HepG2 (cell line): ENCODE data around the gene SLC22A31. TPM values are rescaled to one million over a fixed set of nuclear protein-coding genes. Genes with fewer than 3 reads are reported as not detected.

Source experiments
- ATAC-seq: fragments of 200-7000 bp; cut with Tn5 transposase; 3 replicates; pipeline ENCODE4 v1.9.1; 2020; ENCODE audit warnings: mild to moderate bottlenecking, moderate library complexity
- BruUV-seq: library from RNA; stranded (reverse); fragments of 400-500 nt; replicated peaks from 2 replicates; lab custom pipeline; 2021; lab: Mats Ljungman, UMichigan
- CTCF ChIA-PET: fragments of 300-600 bp; formaldehyde crosslinking; extraction: SDS; loops from one replicate; lab custom pipeline; 2021; ENCODE audit warnings: low total read pairs, inconsistent platforms, low intra/inter-chr PET ratio; lab: Yijun Ruan, JAX
- POLR2A ChIA-PET: fragments of 350-600 bp; sonication (Branson Sonifier 250); formaldehyde crosslinking; loops from one replicate; lab custom pipeline; 2020; ENCODE audit warnings: antibody characterized with exemption, inconsistent platforms; lab: Yijun Ruan, JAX
- DNase-seq: peaks from one replicate; pipeline ENCODE4 v3.0.0-alpha.2; 2015; ENCODE audit warnings: low spot score
- FAIRE-seq: peaks from 3 replicates; lab custom pipeline; 2011; peaks lifted over from hg19 to GRCh38; lab: Jason Lieb, UNC
- H2AFZ ChIP-seq: one replicate; pipeline ENCODE4 v1.6.1; 2011; ENCODE audit warnings: low read length, inconsistent platforms
- H3K27ac ChIP-seq: fragments of 300-600 bp; 3 replicates; pipeline ENCODE4 v1.8.0; 2011; ENCODE audit warnings: mixed run types, mild to moderate bottlenecking, mixed read lengths, low read length, inconsistent platforms; ENCODE audit not compliant: insufficient read depth; ENCODE audit errors: extremely low read length
- H3K27me3 ChIP-seq, 2 experiments: fragments of 200-600 bp in 1 of 2; 2 replicates in 1 of 2; 3 replicates in 1 of 2; pipeline versions ENCODE4 v1.6.0 to v1.8.0; 2011; ENCODE audit warnings: low read length in 2 of 2, mild to moderate bottlenecking in 2 of 2, moderate library complexity in 2 of 2, inconsistent platforms in 1 of 2; ENCODE audit not compliant: insufficient read depth in 2 of 2, control insufficient read depth in 1 of 2
- H3K36me3 ChIP-seq, 2 experiments: fragments of 200-600 bp in 1 of 2; replicated peaks in 1 of 2; 2 replicates in 1 of 2; 3 replicates in 1 of 2; pipeline versions ENCODE4 v1.5.1 to v1.8.0; 2011; ENCODE audit warnings: low read length in 2 of 2, inconsistent platforms in 1 of 2; ENCODE audit not compliant: insufficient read depth in 2 of 2, control insufficient read depth in 1 of 2
- H3K4me1 ChIP-seq: 2 replicates; pipeline ENCODE4 v1.5.1; 2012; ENCODE audit warnings: low read length, inconsistent platforms; ENCODE audit not compliant: insufficient read depth
- H3K4me2 ChIP-seq: 2 replicates; pipeline ENCODE4 v1.6.0; 2011; ENCODE audit warnings: low read depth, low read length, inconsistent platforms
- H3K4me3 ChIP-seq, 3 experiments: fragments of 200-600 bp in 1 of 3; sonication (generic), shearing (Covaris generic) in 1 of 3; replicated peaks in 1 of 3; 2 replicates each; pipeline ENCODE4 v1.5.1; 2011 to 2016; ENCODE audit warnings: low read length in 3 of 3, inconsistent platforms in 2 of 3, low read depth in 2 of 3, mild to moderate bottlenecking in 2 of 3, control low read depth in 1 of 3, mixed read lengths in 1 of 3; ENCODE audit not compliant: insufficient read depth in 1 of 3
- H3K79me2 ChIP-seq: one replicate; pipeline ENCODE4 v1.6.1; 2011; ENCODE audit warnings: low read length, inconsistent platforms; ENCODE audit not compliant: insufficient read depth
- H3K9ac ChIP-seq: 2 replicates; pipeline ENCODE4 v1.6.0; 2011; ENCODE audit warnings: mild to moderate bottlenecking, low read depth, low read length, inconsistent platforms; ENCODE audit not compliant: insufficient read depth
- H3K9me3 ChIP-seq: 2 replicates; pipeline ENCODE4 v1.5.1; 2012; ENCODE audit warnings: mild to moderate bottlenecking, low read length
- H4K20me1 ChIP-seq: 2 replicates; pipeline ENCODE4 v1.6.0; 2011; ENCODE audit warnings: inconsistent platforms, mild to moderate bottlenecking, low read length, moderate library complexity; ENCODE audit not compliant: insufficient read depth
- BRD4 ChIP-seq: sonication (generic); formaldehyde crosslinking; IDR thresholded peaks from 2 replicates; pipeline ENCODE4 v1.4.0; 2020; ENCODE audit warnings: missing genetic modification reagents
- DR1 ChIP-seq: sonication (generic); formaldehyde crosslinking; IDR thresholded peaks from 2 replicates; pipeline ENCODE4 v1.8.0; 2021; ENCODE audit warnings: mild to moderate bottlenecking, missing genetic modification reagents, inconsistent platforms
- HIC2 ChIP-seq: sonication (generic); formaldehyde crosslinking; IDR thresholded peaks from 2 replicates; pipeline ENCODE4 v1.9.0; 2022; ENCODE audit warnings: low read depth, missing genetic modification reagents
- HNRNPL ChIP-seq: fragments of 200-400 bp; formaldehyde crosslinking; IDR thresholded peaks from 2 replicates; pipeline ENCODE4 v1.6.1; 2017; ENCODE audit warnings: mild to moderate bottlenecking, low read depth, low read length
- MTF2 ChIP-seq: sonication (generic); formaldehyde crosslinking; IDR thresholded peaks from 2 replicates; pipeline ENCODE4 v1.5.0; 2020; ENCODE audit warnings: missing genetic modification reagents, borderline replicate concordance
- PCBP1 ChIP-seq: fragments of 200-400 bp; formaldehyde crosslinking; IDR thresholded peaks from 2 replicates; pipeline ENCODE4 v1.6.1; 2017; ENCODE audit warnings: mild to moderate bottlenecking, low read depth, low read length, borderline replicate concordance
- RELA ChIP-seq: sonication (generic); formaldehyde crosslinking; IDR thresholded peaks from 2 replicates; pipeline ENCODE4 v1.4.0; 2020; ENCODE audit warnings: missing genetic modification reagents
- SOX5 ChIP-seq: IDR thresholded peaks from 2 replicates; pipeline ENCODE4 v1.6.1; 2016; ENCODE audit warnings: borderline replicate concordance
- ZBTB26 ChIP-seq: IDR thresholded peaks from 2 replicates; pipeline ENCODE4 v1.6.1; 2016; ENCODE audit warnings: missing compliant biosample characterization, missing genetic modification reagents, borderline replicate concordance
- ZKSCAN5 ChIP-seq: sonication (generic); formaldehyde crosslinking; IDR thresholded peaks from 2 replicates; pipeline ENCODE4 v1.5.1; 2020; ENCODE audit warnings: mild to moderate bottlenecking, missing genetic modification reagents
- ZNF17 ChIP-seq: sonication (generic); formaldehyde crosslinking; IDR thresholded peaks from 2 replicates; pipeline ENCODE4 v1.5.0; 2020; ENCODE audit warnings: mild to moderate bottlenecking, missing genetic modification reagents
- ZNF496 ChIP-seq: sonication (generic); formaldehyde crosslinking; IDR thresholded peaks from 2 replicates; pipeline ENCODE4 v1.8.1; 2023; ENCODE audit warnings: mild to moderate bottlenecking, moderate library complexity, missing genetic modification reagents; ENCODE audit not compliant: insufficient replicate concordance
- ZNF687 ChIP-seq: sonication (generic); formaldehyde crosslinking; IDR thresholded peaks from 2 replicates; pipeline ENCODE4 v1.5.1; 2020; ENCODE audit warnings: mild to moderate bottlenecking, missing genetic modification reagents, moderate library complexity
- ZNF816 ChIP-seq: sonication (generic); formaldehyde crosslinking; IDR thresholded peaks from 2 replicates; pipeline ENCODE4 v1.8.0; 2022; ENCODE audit warnings: missing genetic modification reagents, mild to moderate bottlenecking, borderline replicate concordance
- ZNF83 ChIP-seq: sonication (generic); formaldehyde crosslinking; IDR thresholded peaks from 2 replicates; pipeline ENCODE4 v1.4.0; 2020; ENCODE audit warnings: missing genetic modification reagents, mild to moderate bottlenecking, borderline replicate concordance
- ZSCAN31 ChIP-seq: sonication (generic); formaldehyde crosslinking; IDR thresholded peaks from 2 replicates; pipeline ENCODE4 v1.5.0; 2020; ENCODE audit warnings: low read depth, mild to moderate bottlenecking, missing genetic modification reagents
- WGBS: methylation state at CpG from one replicate; pipeline ENCODE4 v1.1.6; 2017; ENCODE audit warnings: low lambda C conversion rate; 5-methylcytosine and 5-hydroxymethylcytosine counted together
- in situ Hi-C: cut with HindIII; loops from 2 replicates; pipeline ENCODE4 v1.10.0; 2017; ENCODE audit warnings: low pct_unique_long_range_greater_than_20kb; ENCODE audit not compliant: extremely low pct_ligation_motif_present
- intact Hi-C: fragments of 100-400 bp; cut with micrococcal nuclease; formaldehyde crosslinking; loops from one replicate; pipeline ENCODE4 v1.10.0; 2022; ENCODE audit not compliant: unreplicated experiment
- polyA plus RNA-seq, 8 experiments: library from polyadenylated mRNA; depleted of rRNA in 3 of 8; stranded (reverse) in 7 of 8; unstranded in 1 of 8; fragments of >200 nt; fragmentation: Illumina TruSeq in 4 of 8; extraction: Trizol in 4 of 8; gene quantifications; 2 replicates each; pipeline versions ENCODE4 v1.2.1 to v1.2.3, GENCODE V29; 2011 to 2016; ENCODE audit warnings: low read depth in 4 of 8, missing spikeins in 1 of 8, mixed read lengths in 1 of 8; ENCODE audit not compliant: insufficient read depth in 1 of 8
- total RNA-seq, 5 experiments: library from RNA; depleted of rRNA; stranded (reverse); fragments of >200 nt; fragmentation: Illumina TruSeq; extraction: Trizol; gene quantifications; 2 replicates each; pipeline ENCODE4 v1.2.3, GENCODE V29; 2016; ENCODE audit warnings: low read depth in 1 of 5

SLC22A31 gene
- total and polyA plus RNA-seq, 2 of the 13 experiments (the other 11 are each of a cell fraction or from before 2014, with no cell fraction given), result 67.3 to 83.3 TPM

GRCh38 chr16:89176147-89176690 is 24.1 kb downstream of the SLC22A31 start:
- FAIRE-seq (no peak), DNase-seq (no peak), ATAC-seq (no peak)
- BruUV-seq, result no TSS peak
- 21% methylated on average over 21 of the region's 27 CpGs for WGBS
- Histone ChIP-seq H3K4me2 (no peak overlapping the region), H4K20me1 (peaks cover 7% of the 10 kb centered on the region), H3K9me3 (no peaks in the 10 kb centered on the region), H3K79me2 (no peaks in the 10 kb centered on the region), H3K4me3 (no peak overlapping the region), H3K4me1 (peaks cover 47% of the 10 kb centered on the region)
- TF ChIP-seq ZNF17 (CRISPR knock-in tag) (no peak), RELA (CRISPR knock-in tag) (no peak), HNRNPL (0 out of 2 replicates have a peak, but pooled peaks have one; percentile 13), ZNF687 (CRISPR knock-in tag) (peak; percentile 10; the same call in 1 of the 2 replicates), ZSCAN31 (CRISPR knock-in tag) (no peak), PCBP1 (0 out of 2 replicates have a peak, but pooled peaks have one; percentile 13), ZKSCAN5 (CRISPR knock-in tag) (no peak), ZBTB26 (CRISPR knock-in tag) (no peak), ZNF83 (CRISPR knock-in tag) (0 out of 2 replicates have a peak, but pooled peaks have one; percentile 7), ZNF496 (CRISPR knock-in tag) (no peak), SOX5 (CRISPR knock-in tag) (no peak), MTF2 (peak; percentile 82), DR1 (CRISPR knock-in tag) (0 out of 2 replicates have a peak, but pooled peaks have one; percentile 1), BRD4 (CRISPR knock-in tag) (0 out of 2 replicates have a peak, but pooled peaks have one; percentile 45), ZNF816 (CRISPR knock-in tag) (no peak), HIC2 (CRISPR knock-in tag) (peak; percentile 45; the same call in 1 of the 2 replicates)
- TF ChIP-seq, all 625 proteins: peak for 8
- peaks cover 74 to 91% of the 10 kb centered on the region in 2 experiments for H3K27me3 ChIP-seq
- H3K27ac ChIP-seq, result no peak overlapping the region
- intact Hi-C loops (no loop called here), in situ Hi-C loops (no loop called here)
- ChIA-PET CTCF (no interaction called here), POLR2A (no interaction called here)
- no peak overlapping the region for H3K9ac ChIP-seq
- no peak overlapping the region for H2AFZ ChIP-seq
- no peaks in the 10 kb centered on the region for H3K36me3 ChIP-seq
